Mesothelial cell of epicardium (in vitro differentiated cells): Measurements from ENCODE around the gene TENM4. TPM values are rescaled to one million over a fixed set of nuclear protein-coding genes. Genes with fewer than 3 reads are reported as not detected.

Experiments used
- DNase-seq, 2 experiments: peaks; one replicate each; pipeline ENCODE4 v3.0.0; 2021; ENCODE audit warnings: low spot score in 2 of 2; ENCODE audit not compliant: unreplicated experiment in 2 of 2
- H3K27ac Mint-ChIP-seq: 2 replicates; pipeline ENCODE4 v1.8.0; 2021; ENCODE audit warnings: mixed read lengths
- H3K27me3 Mint-ChIP-seq: 2 replicates; pipeline ENCODE4 v1.8.0; 2021; ENCODE audit warnings: low read depth, mixed read lengths
- H3K36me3 Mint-ChIP-seq: 2 replicates; pipeline ENCODE4 v1.8.0; 2021; ENCODE audit warnings: mixed read lengths
- H3K4me1 Mint-ChIP-seq: 2 replicates; pipeline ENCODE4 v1.8.0; 2021; ENCODE audit warnings: mixed read lengths
- H3K4me3 Mint-ChIP-seq: 2 replicates; pipeline ENCODE4 v1.8.0; 2021; ENCODE audit warnings: mild to moderate bottlenecking, moderate library complexity, mixed read lengths
- H3K9me3 Mint-ChIP-seq: 2 replicates; pipeline ENCODE4 v1.8.0; 2021; ENCODE audit warnings: mixed read lengths
- total RNA-seq: library from RNA; stranded (reverse); gene quantifications from 3 replicates; pipeline ENCODE4 v1.2.1, GENCODE V29; 2021
- TF ChIP-seq, protein P1 (sequence below): fragments of 200-600 bp; sonication (generic); IDR thresholded peaks from one replicate; pipeline ENCODE4 v1.5.0; 2021; ENCODE audit warnings: antibody characterized with exemption; ENCODE audit not compliant: unreplicated experiment

TENM4 gene
- total RNA-seq, 1 donor from 2014 or later = 187 TPM

DNA sequence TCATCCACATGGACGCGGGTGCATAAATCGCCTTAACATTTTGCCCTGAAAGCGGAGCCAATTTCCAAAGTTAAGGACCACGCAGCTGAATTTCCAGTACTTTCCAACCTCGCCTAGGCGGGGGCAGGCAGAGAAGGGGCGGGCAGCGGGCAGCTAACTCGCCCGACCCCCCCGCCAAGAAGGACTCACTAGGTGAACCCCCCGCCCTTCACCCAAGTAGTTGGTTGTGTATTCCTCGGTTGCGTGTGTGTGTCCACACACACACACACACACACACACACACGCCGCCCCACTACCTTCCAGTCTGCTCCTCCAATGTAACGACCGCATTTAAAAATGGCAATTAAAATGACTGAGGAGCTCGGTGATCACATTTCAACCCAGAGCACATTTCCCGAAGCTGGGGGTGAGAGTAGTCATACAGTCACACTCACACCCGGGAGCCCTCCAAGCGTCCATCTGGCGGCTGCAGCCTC, 1.4 kb downstream of the TENM4 start:
- DNase-seq = no peak
- TF ChIP-seq, protein P1, sequence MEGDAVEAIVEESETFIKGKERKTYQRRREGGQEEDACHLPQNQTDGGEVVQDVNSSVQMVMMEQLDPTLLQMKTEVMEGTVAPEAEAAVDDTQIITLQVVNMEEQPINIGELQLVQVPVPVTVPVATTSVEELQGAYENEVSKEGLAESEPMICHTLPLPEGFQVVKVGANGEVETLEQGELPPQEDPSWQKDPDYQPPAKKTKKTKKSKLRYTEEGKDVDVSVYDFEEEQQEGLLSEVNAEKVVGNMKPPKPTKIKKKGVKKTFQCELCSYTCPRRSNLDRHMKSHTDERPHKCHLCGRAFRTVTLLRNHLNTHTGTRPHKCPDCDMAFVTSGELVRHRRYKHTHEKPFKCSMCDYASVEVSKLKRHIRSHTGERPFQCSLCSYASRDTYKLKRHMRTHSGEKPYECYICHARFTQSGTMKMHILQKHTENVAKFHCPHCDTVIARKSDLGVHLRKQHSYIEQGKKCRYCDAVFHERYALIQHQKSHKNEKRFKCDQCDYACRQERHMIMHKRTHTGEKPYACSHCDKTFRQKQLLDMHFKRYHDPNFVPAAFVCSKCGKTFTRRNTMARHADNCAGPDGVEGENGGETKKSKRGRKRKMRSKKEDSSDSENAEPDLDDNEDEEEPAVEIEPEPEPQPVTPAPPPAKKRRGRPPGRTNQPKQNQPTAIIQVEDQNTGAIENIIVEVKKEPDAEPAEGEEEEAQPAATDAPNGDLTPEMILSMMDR = no peak
- no peaks in the 10 kb centered on the region for H3K9me3 Mint-ChIP-seq
- peaks cover 73% of the 10 kb centered on the region for H3K27me3 Mint-ChIP-seq
- H3K4me3 Mint-ChIP-seq = peak overlapping the region; percentile 78
- no peaks in the 10 kb centered on the region for H3K36me3 Mint-ChIP-seq
- H3K27ac Mint-ChIP-seq = peak overlapping the region; percentile 71
- H3K4me1 Mint-ChIP-seq = peaks cover 41% of the 10 kb centered on the region

GRCh38 chr11:79438631-79439409, 2.0 kb downstream of the TENM4 start:
- Mint-ChIP-seq H3K9me3 (no peaks in the 10 kb centered on the region), H3K36me3 (no peaks in the 10 kb centered on the region), H3K4me1 (peaks cover 44% of the 10 kb centered on the region), H3K27ac (peak overlapping the region; percentile 73), H3K27me3 (peaks cover 75% of the 10 kb centered on the region), H3K4me3 (peak overlapping the region; percentile 78)
- DNase-seq = peak in 1 of 2 experiments; percentile 40
- TF ChIP-seq, protein P1 = no peak

DNA sequence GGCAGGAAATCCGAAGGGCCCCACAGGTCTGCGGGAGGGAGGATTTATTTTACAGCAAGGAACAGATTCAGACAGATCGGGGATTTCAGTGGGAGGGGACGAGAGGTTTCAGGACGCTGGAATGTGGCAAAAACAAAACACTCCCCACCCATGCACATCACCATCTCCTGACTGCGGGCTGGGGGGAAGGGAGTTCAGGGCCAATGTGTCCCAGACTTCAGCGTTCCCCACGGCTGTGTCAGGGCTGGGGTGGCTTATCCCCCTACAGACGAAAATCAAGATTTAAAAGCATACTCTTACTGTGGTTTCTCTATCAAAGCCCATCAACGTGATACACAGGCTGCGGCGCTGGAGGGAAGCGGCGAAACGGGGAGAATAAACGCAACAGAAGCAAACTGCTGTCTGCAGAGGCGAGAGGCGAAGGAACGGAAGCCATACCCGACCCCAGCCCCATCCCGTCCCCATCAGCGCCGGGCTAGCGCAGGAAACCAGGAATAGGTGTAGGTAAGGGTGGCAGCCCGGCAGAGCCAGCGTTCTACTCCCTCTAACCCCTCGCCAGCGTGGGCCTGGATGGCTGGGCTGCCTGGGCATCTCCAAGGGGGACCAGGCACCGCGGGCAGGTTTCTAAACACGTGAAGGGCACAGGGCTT, 2.7 kb downstream of the TENM4 start:
- H3K27me3 Mint-ChIP-seq = peaks cover 68% of the 10 kb centered on the region
- peak overlapping the region; percentile 73 for H3K27ac Mint-ChIP-seq
- peaks cover 44% of the 10 kb centered on the region for H3K4me1 Mint-ChIP-seq
- no peaks in the 10 kb centered on the region for H3K36me3 Mint-ChIP-seq
- peak overlapping the region; percentile 78 for H3K4me3 Mint-ChIP-seq
- H3K9me3 Mint-ChIP-seq = no peaks in the 10 kb centered on the region
- DNase-seq = peak in 1 of 2 experiments; percentile 49
- TF ChIP-seq, protein P1 = no peak

DNA sequence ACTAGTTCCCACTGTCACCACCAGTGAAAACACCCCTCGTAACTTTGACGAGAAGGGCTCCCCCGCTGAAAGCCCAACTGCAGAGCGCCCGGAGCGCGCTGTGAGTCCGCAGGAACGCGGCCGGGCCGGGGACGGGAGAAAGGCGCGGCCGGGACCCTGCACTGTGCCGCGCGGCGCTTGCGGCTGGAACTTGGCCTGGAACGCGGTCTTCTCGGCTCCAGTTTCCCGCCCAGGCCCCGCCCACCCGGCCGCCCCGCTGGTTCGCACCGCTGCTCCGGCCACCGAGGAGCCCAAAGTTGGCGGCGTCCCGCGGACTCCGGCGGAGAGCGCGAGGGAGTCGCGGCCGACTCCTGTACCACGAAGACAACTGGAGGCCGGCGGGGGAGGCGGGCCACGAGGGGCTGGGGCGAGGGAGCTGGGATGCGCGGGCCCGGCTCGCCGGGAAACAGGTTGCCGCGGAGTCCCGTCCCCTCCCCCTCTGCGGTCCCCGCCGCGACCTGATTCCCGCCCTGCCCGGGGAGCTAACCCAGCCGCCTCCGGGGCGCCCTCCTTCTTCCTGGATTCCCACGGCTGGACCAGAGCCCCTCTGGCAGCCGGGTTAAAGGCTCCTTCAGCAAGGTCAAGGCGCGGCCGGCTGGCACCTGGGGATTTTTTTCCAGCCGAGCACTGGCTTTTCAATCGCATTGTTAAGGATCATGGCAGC, 3.4 kb downstream of the TENM4 start:
- TF ChIP-seq, protein P1 = no peak
- H3K27ac Mint-ChIP-seq = peak overlapping the region; percentile 76
- peaks cover 63% of the 10 kb centered on the region for H3K27me3 Mint-ChIP-seq
- peaks cover 44% of the 10 kb centered on the region for H3K4me1 Mint-ChIP-seq
- H3K4me3 Mint-ChIP-seq = peak overlapping the region; percentile 78
- DNase-seq = peak; percentile 56 to 68
- no peaks in the 10 kb centered on the region for H3K36me3 Mint-ChIP-seq
- no peaks in the 10 kb centered on the region for H3K9me3 Mint-ChIP-seq

GRCh38 chr11:79436919-79437277, 3.9 kb downstream of the TENM4 start:
- Mint-ChIP-seq H3K27ac (peak overlapping the region; percentile 76), H3K36me3 (no peaks in the 10 kb centered on the region), H3K27me3 (peaks cover 61% of the 10 kb centered on the region), H3K9me3 (no peaks in the 10 kb centered on the region), H3K4me1 (peaks cover 42% of the 10 kb centered on the region), H3K4me3 (peak overlapping the region; percentile 78)
- TF ChIP-seq, protein P1 = no peak
- no peak for DNase-seq
